ENCODE data around the gene SETD1B.
"Not testable (repeated sequence)": the region's sequence is repeated elsewhere in the genome, so short reads cannot be mapped to it uniquely, and the experiment has no call there.

The SETD1B gene

DNA sequence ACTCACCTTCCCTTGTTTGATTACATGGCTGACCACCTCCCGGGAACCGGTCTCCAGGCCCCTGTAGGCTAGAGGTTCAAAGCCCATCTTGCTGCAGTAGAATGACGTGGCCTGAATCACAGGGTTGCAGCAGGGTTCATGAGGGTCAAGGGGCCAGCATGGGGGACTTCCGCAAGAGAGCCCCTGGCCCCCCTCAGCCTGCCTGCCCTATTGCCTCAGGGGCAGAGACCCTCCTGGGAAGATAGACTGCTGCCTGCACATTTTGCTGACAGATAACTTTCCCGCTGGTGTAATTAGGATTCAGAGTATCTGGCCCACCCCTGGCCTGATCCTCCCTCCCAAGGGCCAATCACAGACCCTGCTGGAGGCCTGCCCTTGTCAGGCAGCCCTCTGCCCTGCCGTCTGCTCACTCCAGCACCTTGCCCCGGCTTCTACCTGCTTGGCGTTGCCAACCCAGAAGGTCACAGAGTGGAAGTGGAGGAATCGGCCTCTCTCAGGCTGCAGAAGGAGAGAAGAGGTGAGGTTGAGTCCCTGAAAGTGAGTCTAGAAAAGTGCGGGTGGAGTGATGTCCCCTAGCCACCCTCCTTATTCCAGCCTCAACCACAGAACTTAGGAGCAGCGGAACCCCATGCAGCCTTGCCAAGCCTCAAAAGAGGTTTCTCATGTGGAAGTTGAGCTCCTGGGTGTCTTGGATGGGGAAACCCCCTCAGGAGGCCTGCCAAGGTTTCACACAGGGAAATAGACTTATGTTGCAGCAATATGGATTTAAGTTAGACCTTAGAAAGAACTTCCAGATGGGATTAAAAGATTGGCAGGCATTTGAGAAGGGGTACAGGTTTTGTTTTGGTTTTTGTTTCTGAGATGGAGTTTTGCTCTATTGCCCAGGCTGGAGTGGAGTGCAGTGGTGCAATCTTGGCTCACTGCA, 53.8 kb downstream of the SETD1B start:
- DNase-seq (ENCODE audit: low spot score) = no peak

DNA sequence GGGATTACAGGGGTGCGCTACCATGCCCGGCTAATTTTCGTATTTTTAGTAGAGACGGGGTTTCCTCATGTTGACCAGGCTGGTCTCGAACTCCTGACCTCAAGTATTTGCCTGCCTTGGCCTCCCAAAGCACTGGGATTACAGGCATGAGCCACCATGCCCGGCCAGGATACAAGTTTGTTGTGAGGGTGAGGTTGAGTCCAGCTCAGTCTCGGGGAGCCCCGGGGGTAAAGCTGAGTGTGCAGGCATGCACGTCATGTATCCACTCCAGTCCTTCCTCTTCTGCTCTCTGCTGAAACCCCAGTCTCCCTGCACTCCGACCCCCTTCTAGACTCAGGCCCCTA, 54.5 kb downstream of the SETD1B start:
- DNase-seq (ENCODE audit: low spot score) = no peak

DNA sequence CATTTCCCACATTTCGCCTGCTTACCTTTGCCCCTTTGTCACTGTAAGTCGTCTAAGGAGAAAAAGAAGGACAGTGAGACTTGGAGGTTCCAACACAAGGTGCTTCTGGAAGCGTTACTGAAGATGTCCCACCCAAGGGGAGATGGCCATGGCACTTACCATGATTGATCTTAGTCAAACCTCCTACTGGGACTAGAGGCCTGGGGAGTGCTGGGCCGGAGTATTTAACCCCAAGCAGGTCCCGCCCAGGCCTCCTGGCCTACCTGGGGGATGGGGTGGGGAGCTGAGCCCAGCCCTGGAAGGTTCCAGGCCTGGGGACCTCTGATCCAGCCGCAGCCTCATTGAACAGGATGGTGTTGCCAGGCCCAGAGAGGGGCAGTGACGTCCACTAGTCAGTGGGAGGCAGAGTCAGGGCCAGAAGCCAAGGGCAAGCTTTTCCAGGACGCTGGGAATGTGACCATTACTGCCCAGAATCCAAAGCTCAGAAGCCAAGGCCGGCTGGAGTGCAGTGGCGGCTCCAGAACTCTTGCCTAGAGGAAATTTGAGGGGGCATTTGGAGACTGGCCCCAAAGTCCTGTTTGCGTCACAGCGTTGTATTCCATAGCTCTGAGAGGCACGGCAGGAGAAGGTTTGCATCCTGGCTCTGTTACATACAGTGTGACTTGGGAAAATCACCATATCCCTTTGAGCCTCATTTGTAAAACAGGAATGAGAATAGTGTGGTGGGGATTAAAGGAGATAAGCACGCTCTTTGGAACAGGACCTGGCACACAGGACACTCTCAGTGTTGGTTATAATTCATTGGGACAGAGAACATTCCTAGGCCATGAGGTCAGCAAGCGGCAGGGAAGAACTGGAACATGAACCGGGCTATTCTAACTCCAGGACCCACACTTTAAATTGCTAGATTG, 55.1 kb downstream of the SETD1B start, which contains the start of gene HPD:
Gene HPD (minus strand): TSS at position 198 of the 911 bp plus-strand sequence. CDS start 36 bp downstream, at position 162.
- DNase-seq (ENCODE audit: low spot score) = no peak

DNA sequence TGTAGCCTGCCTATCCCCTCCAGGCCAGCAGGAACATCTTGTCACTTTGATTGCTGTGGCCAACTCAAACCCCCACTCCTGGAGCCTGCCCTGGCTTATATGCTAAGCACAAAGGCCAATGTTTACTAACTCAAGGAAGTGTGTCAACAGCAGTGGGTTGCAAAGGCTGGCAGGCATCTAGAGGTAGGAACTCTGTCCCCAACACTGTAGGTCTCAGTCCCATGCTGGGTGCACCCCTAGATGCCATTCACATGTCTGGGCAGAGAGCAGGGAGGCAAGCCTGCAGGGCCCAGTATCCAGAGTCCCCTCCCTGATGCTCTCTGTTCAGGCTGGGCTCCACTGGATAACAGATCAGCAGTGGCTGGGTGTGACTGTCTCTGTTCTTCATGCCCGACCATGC, 56.4 kb downstream of the SETD1B start:
- DNase-seq (ENCODE audit: low spot score) = no peak

DNA sequence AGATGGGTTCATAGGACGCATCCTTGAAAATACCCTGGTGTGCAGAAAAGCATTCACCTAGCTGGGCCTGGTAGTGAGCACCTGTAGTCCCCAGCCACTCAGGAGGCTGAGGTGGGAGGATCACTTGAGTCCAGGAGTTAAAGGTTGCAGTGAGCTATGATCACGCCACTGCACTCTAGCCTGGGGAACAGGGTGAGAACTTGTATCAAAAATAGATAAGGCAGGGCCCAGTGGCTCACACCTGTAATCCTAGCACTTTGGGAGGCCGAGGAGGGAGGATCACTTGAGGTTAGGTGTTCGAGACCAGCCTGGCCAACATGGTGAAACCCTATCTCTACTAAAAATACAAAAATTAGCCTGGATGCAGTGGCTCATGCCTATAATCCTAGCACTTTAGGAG, 56.9 kb downstream of the SETD1B start:
- DNase-seq (ENCODE audit: low spot score) = not testable (repeated sequence)

DNA sequence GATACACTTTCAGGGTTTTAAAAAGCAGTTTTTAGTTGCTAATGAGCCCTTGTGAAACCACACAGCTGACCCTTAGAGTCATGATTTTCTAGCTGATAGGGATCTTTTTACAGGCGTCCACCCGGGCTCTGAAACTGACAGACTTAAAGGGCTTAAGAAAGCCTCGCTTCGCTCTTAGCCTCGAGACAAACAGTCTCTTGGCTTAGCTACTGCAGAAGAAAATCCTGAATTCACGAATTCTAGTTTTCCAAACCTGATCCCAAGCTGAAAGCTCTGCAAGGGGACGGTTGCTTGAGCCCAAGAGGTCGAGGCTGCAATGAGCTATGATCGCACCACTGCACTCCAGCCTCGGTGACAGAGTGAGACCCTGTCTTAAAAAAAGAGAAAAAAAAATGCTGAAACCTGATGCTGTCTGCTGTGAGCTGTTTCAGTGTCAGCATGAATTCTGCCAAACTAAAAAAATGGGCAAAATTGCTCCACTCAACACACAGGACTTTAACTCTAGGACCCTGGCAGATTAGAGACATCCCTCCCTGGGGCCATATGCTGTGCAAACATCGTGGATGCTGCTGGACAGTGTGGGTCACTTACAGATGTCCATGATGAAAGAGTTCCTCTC, 57.9 kb downstream of the SETD1B start:
- no peak for DNase-seq (ENCODE audit: low spot score)

DNA sequence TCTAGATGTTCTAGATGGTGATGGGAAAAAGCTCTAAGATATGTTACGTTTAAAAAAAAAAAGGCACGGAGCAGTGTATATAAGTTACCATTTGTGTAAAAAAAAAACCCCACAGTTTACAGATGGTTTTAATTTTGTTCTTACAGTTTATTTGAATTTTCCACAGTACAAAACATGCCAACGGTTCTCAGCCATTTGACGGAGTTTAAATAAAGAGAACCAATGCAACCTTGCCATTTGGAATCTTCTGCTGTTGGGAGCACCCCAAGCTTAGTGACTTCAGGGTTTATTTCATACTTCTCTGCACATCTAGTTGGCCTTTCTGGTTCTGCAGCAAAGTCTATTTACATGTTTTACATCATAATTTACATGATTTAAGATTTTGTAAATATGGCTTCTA, 62.5 kb downstream of the SETD1B start:
- no peak for DNase-seq (ENCODE audit: low spot score)

DNA sequence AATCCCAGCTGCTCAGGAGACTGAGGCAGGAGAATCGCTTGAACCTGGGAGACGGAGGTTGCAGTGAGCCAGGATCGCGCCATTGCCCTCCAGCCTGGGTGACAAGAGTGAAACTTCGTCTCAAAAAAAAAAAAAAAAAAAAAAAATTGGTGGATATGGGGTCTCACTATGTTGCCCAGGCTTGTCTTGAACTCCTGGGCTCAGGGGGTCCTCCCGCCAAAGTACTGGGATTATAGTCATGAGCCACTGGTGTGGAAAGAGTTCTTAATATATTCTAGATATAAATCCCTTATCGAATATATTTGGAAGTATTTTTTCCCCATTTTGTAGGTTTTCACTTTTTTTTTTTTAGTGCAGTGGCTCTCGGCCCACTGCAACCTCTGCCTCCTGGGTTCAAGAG, 65.4 kb downstream of the SETD1B start:
- DNase-seq (ENCODE audit: low spot score) = not testable (repeated sequence)

DNA sequence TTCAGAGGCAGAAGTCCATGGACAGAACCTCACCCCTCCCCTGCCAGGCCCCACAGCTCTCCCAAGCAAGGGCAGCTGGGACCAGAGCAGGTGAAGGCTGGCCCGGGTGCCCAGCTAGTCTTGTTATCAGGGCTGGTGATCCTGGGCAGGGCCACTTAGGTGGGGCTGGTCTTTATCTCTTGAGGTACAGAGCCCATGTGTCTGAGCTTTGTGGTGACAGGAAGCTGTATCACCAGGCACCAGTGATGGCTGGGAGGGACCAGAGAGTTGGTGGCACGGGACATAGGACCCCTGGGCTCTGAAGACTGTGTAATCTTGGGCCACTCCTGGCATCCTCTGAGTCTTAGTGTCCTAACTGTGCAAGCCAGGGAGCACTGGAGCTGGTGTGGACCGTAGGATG, 67.7 kb downstream of the SETD1B start:
- DNase-seq (ENCODE audit: low spot score) = no peak

DNA sequence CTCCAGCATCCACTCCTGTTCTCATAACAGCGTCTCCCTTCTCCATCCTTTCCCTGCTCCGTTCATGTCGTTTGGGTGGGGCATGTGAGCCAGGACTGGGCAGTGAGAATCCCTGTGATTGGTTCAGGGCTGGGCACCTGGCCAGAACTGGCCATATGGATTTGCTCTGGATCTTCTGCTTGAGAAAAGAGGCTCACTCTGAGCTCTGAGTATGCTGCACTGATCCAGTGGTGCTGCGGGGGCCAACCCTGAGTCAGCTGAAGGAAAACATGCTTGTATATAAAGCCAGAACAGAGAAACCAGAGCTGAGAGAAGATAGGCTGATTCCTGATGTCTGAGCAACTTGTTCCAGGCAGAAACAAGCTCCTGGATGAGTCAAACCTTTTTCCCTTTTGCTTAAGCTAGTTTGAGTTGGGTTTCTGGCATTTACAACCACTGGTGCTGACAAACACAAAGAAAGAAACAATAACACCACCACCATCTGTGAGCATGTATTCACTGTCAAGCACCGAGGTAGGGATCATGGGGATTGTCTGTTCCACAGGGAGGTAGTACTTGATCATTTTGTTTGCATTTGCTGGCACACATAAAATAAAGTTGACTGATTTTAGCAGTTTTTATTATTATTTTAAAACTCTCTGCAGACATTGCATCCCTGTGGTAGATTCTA, 68.9 kb downstream of the SETD1B start:
- no peak for DNase-seq (ENCODE audit: low spot score)

DNA sequence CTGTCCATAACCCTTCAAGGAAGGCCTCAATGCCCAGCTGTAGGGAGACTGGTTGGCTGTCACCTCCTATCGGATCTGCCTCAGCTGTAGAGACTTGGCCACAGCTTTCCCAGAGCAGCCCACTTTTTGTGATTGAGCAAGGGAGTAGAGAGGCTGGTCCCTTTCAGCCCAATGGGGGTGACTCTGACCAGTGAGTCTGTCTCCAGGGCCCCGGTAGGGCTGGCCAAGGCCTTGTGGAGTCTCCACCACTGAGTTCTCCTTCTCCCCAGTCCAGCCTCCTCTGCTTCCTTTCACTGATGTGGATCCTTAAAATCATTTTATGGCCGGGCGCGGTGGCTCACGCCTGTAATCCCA, 69.4 kb downstream of the SETD1B start:
- DNase-seq (ENCODE audit: low spot score) = no peak

DNA sequence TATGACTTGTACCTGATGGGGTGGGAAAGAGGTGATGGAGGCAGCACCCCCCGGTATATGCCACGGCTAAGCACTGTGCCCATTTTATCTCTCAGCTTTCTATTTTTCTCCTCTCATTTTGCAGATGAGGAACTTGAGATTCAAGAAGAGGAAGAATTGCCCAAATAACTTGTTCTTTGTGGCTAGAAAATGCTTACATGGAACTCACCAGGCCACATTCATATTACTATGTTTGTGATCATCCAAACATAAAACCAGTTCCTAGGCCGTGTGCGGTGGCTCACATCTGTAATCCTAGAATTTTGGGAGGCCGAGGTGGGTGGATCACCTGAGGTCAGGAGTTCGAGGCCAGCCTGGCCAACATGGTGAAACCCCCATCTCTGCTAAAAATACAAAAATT, 70.3 kb downstream of the SETD1B start:
- DNase-seq (ENCODE audit: low spot score) = no peak

DNA sequence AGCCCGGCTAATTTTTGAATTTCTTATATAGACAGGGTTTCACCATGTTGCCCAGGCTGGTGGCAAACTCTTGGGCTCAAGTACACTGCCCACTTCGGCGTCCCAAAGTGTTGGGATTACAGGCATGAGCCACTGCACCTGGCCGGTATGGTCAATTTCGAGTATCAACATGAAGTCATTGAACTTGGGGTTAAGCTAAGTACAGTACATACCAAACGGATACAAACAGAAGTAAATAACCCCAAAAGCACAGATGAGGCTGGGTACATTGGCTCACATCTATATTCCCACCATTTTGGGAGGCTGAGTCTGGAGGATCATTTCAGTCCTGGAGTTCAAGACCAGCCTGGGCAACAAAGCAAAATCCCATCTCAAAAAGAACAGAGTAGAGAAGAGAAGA, 71.8 kb downstream of the SETD1B start:
- DNase-seq (ENCODE audit: low spot score) = no peak

DNA sequence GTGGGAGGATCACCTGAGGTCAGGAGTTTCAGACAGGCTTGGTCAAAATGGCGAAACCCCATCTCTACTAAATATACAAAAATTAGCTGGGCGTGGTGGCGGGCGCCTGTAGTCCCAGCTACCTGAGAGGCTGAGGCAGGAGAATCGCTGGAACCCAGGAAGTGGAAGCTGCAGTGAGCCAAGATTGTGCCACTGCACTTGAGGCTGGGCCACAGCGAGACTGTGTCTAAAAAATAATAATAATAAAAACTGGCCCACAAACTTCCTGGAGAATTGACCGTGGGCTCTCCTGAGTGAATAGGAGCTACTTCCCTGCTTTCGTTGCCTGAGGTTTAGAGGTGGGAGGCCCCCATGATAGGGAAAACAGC, 72.3 kb downstream of the SETD1B start:
- not testable (repeated sequence) for DNase-seq (ENCODE audit: low spot score)

Measured in CD4-positive, alpha-beta T cell treated with Interleukin-2 at 100 ng/mL for 4 hours (primary cell).